Measurements from ENCODE around the gene HDGF. TPM values are rescaled to one million over a fixed set of nuclear protein-coding genes. Genes with fewer than 3 reads are reported as not detected.

HDGF gene
- total and polyA plus RNA-seq, 2 donors (not counting 1 experiment from before 2014, with no cell fraction given): 99.1 to 138 TPM

DNA sequence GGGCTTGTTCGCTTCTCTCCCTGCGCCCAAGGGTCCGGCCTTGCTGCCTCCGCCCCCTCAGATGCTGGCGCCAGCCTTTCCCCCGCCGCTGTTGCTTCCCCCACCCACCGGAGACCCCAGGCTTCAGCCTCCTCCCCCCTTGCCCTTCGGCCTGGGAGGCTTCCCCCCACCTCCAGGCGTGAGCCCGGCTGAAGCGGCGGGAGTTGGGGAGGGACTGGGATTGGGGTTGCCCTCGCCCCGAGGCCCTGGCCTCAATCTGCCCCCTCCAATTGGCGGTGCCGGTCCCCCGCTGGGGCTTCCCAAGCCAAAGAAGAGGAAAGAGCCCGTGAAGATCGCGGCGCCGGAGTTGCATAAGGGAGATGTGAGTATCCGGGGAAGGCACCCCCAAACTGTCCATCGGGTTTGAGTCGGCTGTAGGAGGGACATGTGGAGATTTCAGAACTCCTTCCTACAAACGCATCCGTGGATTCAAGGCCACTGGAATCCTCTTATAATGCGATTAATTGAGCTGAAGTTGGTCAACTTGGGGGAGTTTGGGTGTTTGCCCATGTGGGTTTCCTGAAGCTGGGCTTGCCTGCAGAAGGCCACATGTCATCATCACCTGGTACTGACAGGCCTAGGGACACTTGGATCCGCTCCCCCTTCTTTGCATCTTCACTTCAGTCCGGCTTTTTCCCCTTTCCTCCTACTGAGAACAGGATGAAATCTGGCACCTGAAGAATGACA is 16.6 kb upstream of the HDGF start:
- TF ChIP-seq EZH2 (IDR thresholded peaks at IDR 0.05; ENCODE audit: low read length, missing control alignments): no peak
- TF ChIP-seq CTCF (conservative IDR thresholded peaks at IDR 0.05 in 1 of 2, IDR thresholded peaks at IDR 0.05 in 1 of 2; ENCODE audit: low read depth in 1 of 2, low read length in 2 of 2): no peak
- Histone ChIP-seq H3K79me2 (ENCODE audit: control insufficient read depth, insufficient read depth, low read length) (peaks cover 51% of the 10 kb centered on the region), H3K4me1 (ENCODE audit: control insufficient read depth, extremely low read depth, insufficient read depth, low read length) (no peaks in the 10 kb centered on the region), H3K4me2 (ENCODE audit: extremely low read depth, insufficient read depth, low read length) (peak overlapping the region; percentile 92), H3K36me3 (ENCODE audit: control insufficient read depth, insufficient read depth, low read length) (peaks cover 3% of the 10 kb centered on the region), H3K9ac (ENCODE audit: insufficient read depth, low read length) (peak overlapping the region; percentile 95), H3K9me3 (ENCODE audit: control insufficient read depth, insufficient read depth, low read depth, low read length) (no peaks in the 10 kb centered on the region), H3K4me3 (replicated peaks in 1 of 4; ENCODE audit: control extremely low read depth in 1 of 4, insufficient read depth in 1 of 4, low read depth in 3 of 4, low read length in 4 of 4) (peak overlapping the region; percentile 93 to 97 (median 96)), H3K27me3 (ENCODE audit: control insufficient read depth, insufficient read depth, low read length) (no peaks in the 10 kb centered on the region), H4K20me1 (ENCODE audit: control insufficient read depth, extremely low read depth, insufficient read depth, low read length) (no peaks in the 10 kb centered on the region), H2AFZ (ENCODE audit: low read length) (no peak overlapping the region), H3K27ac (ENCODE audit: insufficient read depth, low read length) (peak overlapping the region; percentile 93)
- DNase-seq (ENCODE audit: low read depth in 2 of 2): no peak

DNA sequence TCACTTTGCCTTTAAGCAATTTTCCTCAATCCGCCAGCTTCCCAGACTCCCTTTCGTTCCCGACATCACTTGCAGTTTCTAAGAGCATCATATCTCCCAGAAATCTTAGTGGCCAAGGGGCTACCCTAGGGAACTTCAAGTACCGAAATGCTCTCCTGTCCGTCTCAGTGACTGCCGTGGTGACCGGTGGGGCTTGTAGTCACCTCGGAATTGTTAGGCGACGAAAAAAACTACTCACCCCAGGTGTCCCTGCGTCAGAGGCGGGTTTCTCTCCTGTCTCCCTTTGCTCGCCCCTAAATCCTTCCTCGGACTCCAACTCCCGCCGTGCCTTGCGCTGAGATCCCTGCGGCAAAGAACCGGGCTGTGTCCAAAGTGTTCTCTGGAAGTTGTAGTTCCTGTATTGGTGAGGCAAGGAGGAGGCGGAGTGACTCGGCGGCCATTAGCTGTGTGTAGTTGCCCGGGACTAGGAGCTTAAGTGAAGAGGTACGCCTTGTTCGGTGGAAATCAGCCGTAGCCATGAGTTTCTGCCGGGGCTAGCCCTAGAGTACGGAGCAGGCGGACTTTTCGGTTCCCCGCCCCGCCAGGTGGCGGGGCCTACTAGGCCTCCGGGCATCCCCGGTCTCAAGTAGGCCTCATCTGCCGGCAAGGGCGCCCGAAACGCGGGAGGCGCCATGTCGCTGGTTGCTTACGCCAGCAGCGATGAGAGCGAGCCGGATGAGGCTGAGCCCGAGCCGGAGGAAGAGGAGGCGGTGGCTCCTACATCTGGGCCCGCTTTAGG is 15.8 kb upstream of the HDGF start, which contains the start of gene PRCC:
Gene PRCC, plus strand, starts transcription at position 435 of the 778 bp plus-strand sequence. Its CDS starts 237 bp downstream, at position 672.
- TF ChIP-seq EZH2 (IDR thresholded peaks at IDR 0.05; ENCODE audit: low read length, missing control alignments) (no peak), CTCF (conservative IDR thresholded peaks at IDR 0.05 in 1 of 2, IDR thresholded peaks at IDR 0.05 in 1 of 2; ENCODE audit: low read depth in 1 of 2, low read length in 2 of 2) (no peak)
- H3K9ac ChIP-seq (ENCODE audit: insufficient read depth, low read length): peak within 1 kb of the TSS; percentile 95
- peak within 1 kb of the TSS; percentile 95 for H3K4me2 ChIP-seq (ENCODE audit: extremely low read depth, insufficient read depth, low read length)
- H2AFZ ChIP-seq (ENCODE audit: low read length): peak within 1 kb of the TSS; percentile 82
- no peaks in the 10 kb centered on the region for H3K9me3 ChIP-seq (ENCODE audit: control insufficient read depth, insufficient read depth, low read depth, low read length)
- H4K20me1 ChIP-seq (ENCODE audit: control insufficient read depth, extremely low read depth, insufficient read depth, low read length): no peaks in the 10 kb centered on the region
- peaks cover 44% of the 10 kb centered on the region for H3K79me2 ChIP-seq (ENCODE audit: control insufficient read depth, insufficient read depth, low read length)
- no peaks in the 10 kb centered on the region for H3K4me1 ChIP-seq (ENCODE audit: control insufficient read depth, extremely low read depth, insufficient read depth, low read length)
- peak; percentile 100 for DNase-seq (ENCODE audit: low read depth in 2 of 2)
- peak within 1 kb of the TSS; percentile 93 to 97 (median 96) for H3K4me3 ChIP-seq (replicated peaks in 1 of 4; ENCODE audit: control extremely low read depth in 1 of 4, insufficient read depth in 1 of 4, low read depth in 3 of 4, low read length in 4 of 4)
- peaks cover 3% of the 10 kb centered on the region for H3K36me3 ChIP-seq (ENCODE audit: control insufficient read depth, insufficient read depth, low read length)
- H3K27ac ChIP-seq (ENCODE audit: insufficient read depth, low read length): peak within 1 kb of the TSS; percentile 93
- H3K27me3 ChIP-seq (ENCODE audit: control insufficient read depth, insufficient read depth, low read length): no peaks in the 10 kb centered on the region
